GM18909 (cell line): ENCODE results near the gene FSTL4.

Experiments
- ATAC-seq: cut with Tn5 transposase; IDR thresholded peaks from one replicate; pipeline ENCODE4 v1.9.1; 2021; ENCODE audit warnings: mild to moderate bottlenecking; ENCODE audit not compliant: unreplicated experiment, poor library complexity

The FSTL4 gene

GRCh38 chr5:133257977-133258376, 354.4 kb downstream of the FSTL4 start:
- no peak for ATAC-seq

- no peak for ATAC-seq
Measured at GRCh38 chr5:133256276-133256675, 356.1 kb downstream of the FSTL4 start.

GRCh38 chr5:133254803-133255202, 357.5 kb downstream of the FSTL4 start:
- ATAC-seq: no peak

- ATAC-seq: no peak
Measured at GRCh38 chr5:133253671-133254070, 358.7 kb downstream of the FSTL4 start.

GRCh38 chr5:133253070-133253469, 359.3 kb downstream of the FSTL4 start:
- no peak for ATAC-seq

GRCh38 chr5:133252133-133252480, 360.2 kb downstream of the FSTL4 start:
- no peak for ATAC-seq

GRCh38 chr5:133251296-133252132, 360.8 kb downstream of the FSTL4 start:
- ATAC-seq: no peak

GRCh38 chr5:133250527-133250926, 361.8 kb downstream of the FSTL4 start:
- no peak for ATAC-seq

- ATAC-seq: no peak
Measured at GRCh38 chr5:133249593-133249992, 362.7 kb downstream of the FSTL4 start.

GRCh38 chr5:133247881-133248624, 364.3 kb downstream of the FSTL4 start:
- ATAC-seq: no peak

GRCh38 chr5:133247151-133247709, 365.1 kb downstream of the FSTL4 start:
- no peak for ATAC-seq

GRCh38 chr5:133246376-133247150, 365.8 kb downstream of the FSTL4 start:
- no peak for ATAC-seq

GRCh38 chr5:133246053-133246370, 366.3 kb downstream of the FSTL4 start:
- no peak for ATAC-seq

- ATAC-seq: no peak
Measured at GRCh38 chr5:133245191-133246052, 366.9 kb downstream of the FSTL4 start.

GRCh38 chr5:133244242-133244641, 368.1 kb downstream of the FSTL4 start:
- ATAC-seq: peak; percentile 56

- no peak for ATAC-seq
Measured at GRCh38 chr5:133243196-133243595, 369.1 kb downstream of the FSTL4 start.

GRCh38 chr5:133242221-133242835, 370.0 kb downstream of the FSTL4 start:
- no peak for ATAC-seq

GRCh38 chr5:133241179-133242092, 370.9 kb downstream of the FSTL4 start:
- no peak for ATAC-seq
